GM12875 (cell line): ENCODE results near the gene POSTN.
"Not testable (repeated sequence)": the region's sequence is repeated elsewhere in the genome, so short reads cannot be mapped to it uniquely, and the experiment has no call there.

ENCODE experiments used
- H3K4me3 ChIP-seq: one replicate; pipeline ENCODE4 v1.5.1; 2011; ENCODE audit warnings: low read depth, low read length, control low read depth
- TF ChIP-seq, protein P1 (sequence below): IDR thresholded peaks from 2 replicates; pipeline ENCODE4 v1.5.1; 2011; ENCODE audit warnings: low read depth, mild to moderate bottlenecking, control low read depth, inconsistent platforms, low read length, moderate library complexity, borderline replicate concordance; ENCODE audit not compliant: insufficient read depth

POSTN gene

DNA sequence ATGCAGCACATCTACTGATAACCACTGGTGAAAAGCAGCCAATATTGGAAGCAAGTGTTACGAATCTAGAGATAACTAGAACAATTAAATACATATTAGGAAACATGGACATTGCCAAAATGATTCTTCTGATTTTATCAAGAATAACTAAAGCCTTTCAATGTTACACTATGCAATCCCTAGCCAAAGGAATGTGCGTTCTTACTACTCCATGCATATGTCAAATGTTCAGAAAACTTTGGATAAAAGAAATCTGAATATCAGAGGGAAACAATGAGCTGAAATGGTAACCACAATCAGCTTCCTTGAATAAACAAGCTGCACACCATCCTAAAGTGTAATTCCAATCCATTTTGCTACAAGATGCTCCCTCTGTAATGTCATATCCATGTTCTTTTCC, 951 bp upstream of the POSTN start:
- H3K4me3 ChIP-seq: no peak overlapping the region
- TF ChIP-seq, protein P1, sequence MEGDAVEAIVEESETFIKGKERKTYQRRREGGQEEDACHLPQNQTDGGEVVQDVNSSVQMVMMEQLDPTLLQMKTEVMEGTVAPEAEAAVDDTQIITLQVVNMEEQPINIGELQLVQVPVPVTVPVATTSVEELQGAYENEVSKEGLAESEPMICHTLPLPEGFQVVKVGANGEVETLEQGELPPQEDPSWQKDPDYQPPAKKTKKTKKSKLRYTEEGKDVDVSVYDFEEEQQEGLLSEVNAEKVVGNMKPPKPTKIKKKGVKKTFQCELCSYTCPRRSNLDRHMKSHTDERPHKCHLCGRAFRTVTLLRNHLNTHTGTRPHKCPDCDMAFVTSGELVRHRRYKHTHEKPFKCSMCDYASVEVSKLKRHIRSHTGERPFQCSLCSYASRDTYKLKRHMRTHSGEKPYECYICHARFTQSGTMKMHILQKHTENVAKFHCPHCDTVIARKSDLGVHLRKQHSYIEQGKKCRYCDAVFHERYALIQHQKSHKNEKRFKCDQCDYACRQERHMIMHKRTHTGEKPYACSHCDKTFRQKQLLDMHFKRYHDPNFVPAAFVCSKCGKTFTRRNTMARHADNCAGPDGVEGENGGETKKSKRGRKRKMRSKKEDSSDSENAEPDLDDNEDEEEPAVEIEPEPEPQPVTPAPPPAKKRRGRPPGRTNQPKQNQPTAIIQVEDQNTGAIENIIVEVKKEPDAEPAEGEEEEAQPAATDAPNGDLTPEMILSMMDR: no peak

GRCh38 chr13:37597477-37598025, 1.0 kb downstream of the POSTN start:
- H3K4me3 ChIP-seq: no peak overlapping the region

GRCh38 chr13:37596805-37597204, 1.8 kb downstream of the POSTN start:
- TF ChIP-seq, protein P1: no peak
- no peak overlapping the region for H3K4me3 ChIP-seq

More at GRCh38 chr13:37597477-37598025, 1.0 kb downstream of the POSTN start:
- TF ChIP-seq, protein P1: no peak

GRCh38 chr13:37595162-37595561, 3.4 kb downstream of the POSTN start:
- TF ChIP-seq, protein P1: no peak
- no peak overlapping the region for H3K4me3 ChIP-seq

- TF ChIP-seq, protein P1: no peak
- H3K4me3 ChIP-seq: no peak overlapping the region
Measured at GRCh38 chr13:37594550-37594949, 4.0 kb downstream of the POSTN start.

- H3K4me3 ChIP-seq: not testable (repeated sequence)
Measured at GRCh38 chr13:37589381-37589780, 9.2 kb downstream of the POSTN start.

DNA sequence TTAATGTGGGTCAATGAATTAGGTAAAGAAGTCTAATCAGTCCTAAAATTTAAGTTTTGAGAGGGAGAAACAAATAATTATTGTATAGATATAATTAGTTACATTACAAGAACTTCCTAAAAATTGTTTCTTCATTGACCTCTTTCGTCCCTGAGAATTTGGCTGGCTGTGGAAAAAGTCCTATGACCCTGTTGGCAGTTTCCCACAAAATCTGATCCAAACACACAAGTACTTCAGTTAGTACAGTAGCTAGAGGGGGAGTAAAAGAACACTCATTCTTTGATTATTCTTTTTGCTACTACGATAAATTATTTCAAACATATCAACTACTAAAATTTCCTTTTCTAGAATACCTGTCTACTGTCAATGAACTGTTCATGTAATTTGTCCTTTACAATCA, 11.3 kb downstream of the POSTN start:
- no peak overlapping the region for H3K4me3 ChIP-seq
- TF ChIP-seq, protein P1: no peak

DNA sequence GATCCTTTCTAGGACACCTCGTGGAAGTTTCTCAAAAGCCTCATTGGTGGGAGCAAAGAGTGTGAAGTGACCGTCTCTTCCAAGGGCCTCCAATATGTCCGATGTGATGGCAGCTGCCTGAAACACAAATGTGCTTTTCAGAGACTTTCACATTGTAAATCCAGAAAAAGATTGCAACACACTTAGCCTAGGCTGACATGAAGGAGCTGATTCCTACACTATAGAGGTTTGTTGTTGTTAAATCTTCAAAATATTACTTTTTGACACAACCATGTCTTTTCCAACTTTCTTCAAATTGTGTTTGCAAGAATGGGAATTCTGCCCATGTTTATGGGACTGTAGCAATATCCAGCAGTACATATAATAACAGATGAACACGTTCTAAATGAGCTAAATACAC, 12.4 kb downstream of the POSTN start:
- H3K4me3 ChIP-seq: no peak overlapping the region
- TF ChIP-seq, protein P1: no peak
